T-helper 1 cell (primary cell): ENCODE measurements around the gene DNASE2.

ENCODE experiments used
- DNase-seq, 5 donors: peaks; one replicate each; pipeline ENCODE4 v3.0.0-alpha.2; 2012 to 2020

The DNASE2 gene

DNA sequence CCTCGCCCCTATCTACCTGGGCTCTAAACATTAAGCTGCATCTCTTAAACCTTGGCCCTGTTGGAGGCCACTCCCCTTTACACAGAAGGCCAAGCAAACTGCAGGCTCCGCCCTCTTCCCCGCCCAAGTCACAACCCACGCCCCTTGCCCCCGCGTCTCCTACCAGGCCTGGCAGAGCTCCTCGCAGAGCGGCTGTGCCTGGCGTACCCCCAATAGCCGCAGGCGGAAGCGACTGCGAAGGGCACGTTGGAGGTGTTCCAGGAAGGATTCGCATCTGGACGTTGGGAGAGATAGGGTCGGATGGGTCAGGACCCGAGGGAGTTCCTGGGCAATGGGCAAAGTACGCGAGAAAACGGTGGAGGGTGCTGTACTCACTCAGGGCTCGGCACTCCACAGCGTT lies 52.8 kb downstream of the DNASE2 start:
- DNase-seq: no peak

GRCh38 chr19:12825254-12826131 lies 55.8 kb downstream of the DNASE2 start:
- DNase-seq: no peak
